IMR-90 (cell line): ENCODE data around the gene UBFD1. TPM values are rescaled to one million over a fixed set of nuclear protein-coding genes. Genes with fewer than 3 reads are reported as not detected.

Experiments used
- ATAC-seq: fragments of 200-7000 bp; cut with Tn5 transposase; 2 replicates; pipeline ENCODE4 v1.9.1; 2020; ENCODE audit warnings: low read depth, mild to moderate bottlenecking, moderate library complexity
- BruUV-seq: library from RNA; stranded (reverse); fragments of 400-500 nt; replicated peaks from 2 replicates; lab custom pipeline; 2021; lab: Mats Ljungman, UMichigan
- CTCF ChIA-PET: fragments of 300-600 bp; formaldehyde crosslinking; extraction: SDS; loops from one replicate; lab custom pipeline; 2021; ENCODE audit warnings: antibody characterized with exemption; lab: Yijun Ruan, JAX
- POLR2A ChIA-PET: fragments of 300-600 bp; sonication (Branson Sonifier 250); formaldehyde crosslinking; loops from one replicate; lab custom pipeline; 2022; ENCODE audit warnings: antibody characterized with exemption; ENCODE audit not compliant: unreplicated experiment; lab: Charles Lee
- DNase-seq: peaks from one replicate; pipeline ENCODE4 v3.0.0; 2013
- H2AFZ ChIP-seq: replicated peaks from 2 replicates; pipeline ENCODE3; 2013; ENCODE audit warnings: low read length, mild to moderate bottlenecking; ENCODE audit not compliant: poor library complexity
- H2AK5ac ChIP-seq: 2 replicates; pipeline ENCODE4 v1.6.1; 2013; ENCODE audit warnings: low read depth, low read length, inconsistent platforms
- H2AK9ac ChIP-seq: replicated peaks from 2 replicates; pipeline ENCODE3; 2013; ENCODE audit warnings: mild to moderate bottlenecking, low read depth, low read length, moderate library complexity; ENCODE audit not compliant: poor library complexity
- H2BK120ac ChIP-seq: 2 replicates; pipeline ENCODE4 v1.6.1; 2013; ENCODE audit warnings: low read depth, low read length, inconsistent platforms
- H2BK15ac ChIP-seq: 3 replicates; pipeline ENCODE4 v1.6.1; 2013; ENCODE audit warnings: low read depth, low read length, inconsistent platforms
- H2BK20ac ChIP-seq: 2 replicates; pipeline ENCODE4 v1.6.1; 2013; ENCODE audit warnings: low read depth, mild to moderate bottlenecking, inconsistent platforms, low read length, moderate library complexity
- H2BK5ac ChIP-seq: 2 replicates; pipeline ENCODE4 v1.6.1; 2013; ENCODE audit warnings: mild to moderate bottlenecking, low read depth, low read length, inconsistent platforms; ENCODE audit not compliant: poor library complexity, severe bottlenecking
- H3K14ac ChIP-seq: replicated peaks from 2 replicates; pipeline ENCODE4 v1.6.1; 2013; ENCODE audit warnings: low read depth, low read length, inconsistent platforms
- H3K18ac ChIP-seq: 2 replicates; pipeline ENCODE4 v1.6.1; 2013; ENCODE audit warnings: low read depth, low read length, control low read depth
- H3K23ac ChIP-seq: 2 replicates; pipeline ENCODE4 v1.6.1; 2013; ENCODE audit warnings: low read depth, low read length, inconsistent platforms
- H3K27ac ChIP-seq: 2 replicates; pipeline ENCODE4 v1.5.1; 2013; ENCODE audit warnings: mild to moderate bottlenecking, control low read depth, low read length; ENCODE audit not compliant: insufficient read depth
- H3K27me3 ChIP-seq: 2 replicates; pipeline ENCODE4 v1.6.1; 2013; ENCODE audit warnings: low read length; ENCODE audit not compliant: control insufficient read depth, insufficient read depth
- H3K36me3 ChIP-seq: 2 replicates; pipeline ENCODE4 v1.6.1; 2013; ENCODE audit warnings: low read length, mixed read lengths; ENCODE audit not compliant: control insufficient read depth, insufficient read depth
- H3K4ac ChIP-seq: 2 replicates; pipeline ENCODE4 v1.6.1; 2013; ENCODE audit warnings: low read depth, low read length, inconsistent platforms
- H3K4me1 ChIP-seq: 2 replicates; pipeline ENCODE4 v1.6.1; 2013; ENCODE audit warnings: low read length, mixed read lengths; ENCODE audit not compliant: control insufficient read depth, insufficient read depth
- H3K4me2 ChIP-seq: 2 replicates; pipeline ENCODE4 v1.6.1; 2013; ENCODE audit warnings: low read depth, mild to moderate bottlenecking, control low read depth, low read length, moderate library complexity
- H3K4me3 ChIP-seq: 2 replicates; pipeline ENCODE4 v1.5.1; 2013; ENCODE audit warnings: low read depth, mild to moderate bottlenecking, control low read depth, low read length, moderate library complexity; ENCODE audit not compliant: insufficient read depth
- H3K56ac ChIP-seq: 2 replicates; pipeline ENCODE4 v1.6.1; 2013; ENCODE audit warnings: low read length, inconsistent platforms; ENCODE audit not compliant: insufficient read depth; ENCODE audit errors: extremely low read depth
- H3K79me1 ChIP-seq, 2 experiments: 2 replicates each; pipeline ENCODE4 v1.6.1; 2013; ENCODE audit warnings: low read length in 2 of 2, inconsistent platforms in 1 of 2, low read depth in 1 of 2
- H3K9ac ChIP-seq: 2 replicates; pipeline ENCODE4 v1.6.1; 2013; ENCODE audit warnings: low read depth, low read length, control low read depth
- H3K9me1 ChIP-seq: 2 replicates; pipeline ENCODE4 v1.6.1; 2013; ENCODE audit warnings: low read length, inconsistent platforms; ENCODE audit not compliant: insufficient read depth
- H3K9me3 ChIP-seq: 2 replicates; pipeline ENCODE4 v1.6.1; 2013; ENCODE audit warnings: low read length; ENCODE audit not compliant: control insufficient read depth, insufficient read depth
- H4K20me1 ChIP-seq: 2 replicates; pipeline ENCODE4 v1.6.1; 2013; ENCODE audit warnings: low read length, inconsistent platforms; ENCODE audit not compliant: insufficient read depth
- H4K5ac ChIP-seq: 2 replicates; pipeline ENCODE4 v1.6.1; 2013; ENCODE audit warnings: mild to moderate bottlenecking, low read depth, low read length, control low read depth
- H4K8ac ChIP-seq, 2 experiments: 2 replicates each; pipeline ENCODE4 v1.6.1; 2013; ENCODE audit warnings: low read depth in 2 of 2, low read length in 2 of 2, control low read depth in 1 of 2, inconsistent platforms in 1 of 2
- H4K91ac ChIP-seq: 2 replicates; pipeline ENCODE4 v1.6.1; 2013; ENCODE audit warnings: low read depth, low read length, inconsistent platforms; ENCODE audit not compliant: insufficient read depth
- BHLHE40 ChIP-seq: fragments of 150-350 bp; IDR thresholded peaks from 2 replicates; pipeline ENCODE4 v1.6.1; 2016; ENCODE audit warnings: mild to moderate bottlenecking, low read depth, low read length
- CHD1 ChIP-seq: IDR thresholded peaks from 2 replicates; pipeline ENCODE4 v1.6.1; 2012; ENCODE audit warnings: low read depth, low read length, improper control_type of control experiment
- CTCF ChIP-seq: conservative IDR thresholded peaks from 2 replicates; pipeline ENCODE4 v1.5.1; 2012; ENCODE audit warnings: mild to moderate bottlenecking, low read depth, low read length, improper control_type of control experiment
- ELK1 ChIP-seq: fragments of 150-350 bp; IDR thresholded peaks from 2 replicates; pipeline ENCODE4 v1.6.1; 2016; ENCODE audit warnings: low read depth, mild to moderate bottlenecking, low read length, moderate library complexity, borderline replicate concordance
- FOS ChIP-seq: fragments of 150-350 bp; IDR thresholded peaks from 2 replicates; pipeline ENCODE4 v1.6.1; 2016; ENCODE audit warnings: low read depth, low read length
- MAFK ChIP-seq: IDR thresholded peaks from 2 replicates; pipeline ENCODE4 v1.6.1; 2012; ENCODE audit warnings: low read depth, low read length, improper control_type of control experiment
- MAZ ChIP-seq: IDR thresholded peaks from 2 replicates; pipeline ENCODE4 v1.6.1; 2012; ENCODE audit warnings: low read depth, mild to moderate bottlenecking, low read length, improper control_type of control experiment, moderate library complexity, borderline replicate concordance
- MXI1 ChIP-seq: IDR thresholded peaks from 2 replicates; pipeline ENCODE4 v1.6.1; 2012; ENCODE audit warnings: low read depth, mild to moderate bottlenecking, low read length, moderate library complexity, borderline replicate concordance
- POLR2A ChIP-seq: IDR thresholded peaks from 2 replicates; pipeline ENCODE4 v1.6.1; 2012; ENCODE audit warnings: mild to moderate bottlenecking, low read depth, low read length
- RAD21 ChIP-seq: IDR thresholded peaks from 2 replicates; pipeline ENCODE4 v1.6.1; 2012; ENCODE audit warnings: low read length, improper control_type of control experiment
- RFX5 ChIP-seq: IDR thresholded peaks from 2 replicates; pipeline ENCODE4 v1.8.0; 2012; ENCODE audit warnings: low read depth, mild to moderate bottlenecking, low read length, moderate library complexity
- SMC3 ChIP-seq: fragments of 150-350 bp; IDR thresholded peaks from 2 replicates; pipeline ENCODE4 v1.6.1; 2016; ENCODE audit warnings: low read depth, mild to moderate bottlenecking, antibody characterized with exemption, low read length, moderate library complexity
- USF2 ChIP-seq: fragments of 150-350 bp; IDR thresholded peaks from 2 replicates; pipeline ENCODE4 v1.6.1; 2017; ENCODE audit warnings: mild to moderate bottlenecking, antibody characterized with exemption, low read length, low read depth
- WGBS, 2 experiments: methylation state at CpG; one replicate each; pipeline versions ENCODE4 v1.1.5 to v1.1.7; 2013; ENCODE audit warnings: missing lambda C conversion rate in 2 of 2; ENCODE audit not compliant: insufficient read length in 1 of 2; ENCODE audit errors: extremely low coverage in 2 of 2; 5-methylcytosine and 5-hydroxymethylcytosine counted together
- dilution Hi-C: fragments of 300-500 bp; cut with HindIII; formaldehyde crosslinking; loops from one replicate; pipeline ENCODE4 v1.14.3; 2018; ENCODE audit warnings: low sequenced_read_pairs; ENCODE audit not compliant: unreplicated experiment
- in situ Hi-C: fragments of 300-500 bp; cut with MboI; formaldehyde crosslinking; loops from 3 replicates; pipeline ENCODE4 v1.14.3; 2019; ENCODE audit warnings: low sequenced_read_pairs, inconsistent platforms, mixed read lengths
- intact Hi-C: fragments of 100-400 bp; cut with micrococcal nuclease; formaldehyde crosslinking; loops from 2 replicates; pipeline ENCODE4 v1.10.0; 2022
- polyA plus RNA-seq, 3 experiments: library from polyadenylated mRNA; depleted of rRNA; stranded (reverse); fragments of >200 nt; gene quantifications; 2 replicates each; pipeline ENCODE4 v1.2.3, GENCODE V29; 2012; ENCODE audit warnings: low replicate concordance in 1 of 3
- total RNA-seq: library from RNA; depleted of rRNA; stranded (reverse); fragments of >200 nt; gene quantifications from 2 replicates; pipeline ENCODE4 v1.2.3, GENCODE V29; 2012

Gene UBFD1
- total and polyA plus RNA-seq, 2 of the 4 experiments (the other 2 are of a cell fraction), result 39.3 to 55.0 TPM

DNA sequence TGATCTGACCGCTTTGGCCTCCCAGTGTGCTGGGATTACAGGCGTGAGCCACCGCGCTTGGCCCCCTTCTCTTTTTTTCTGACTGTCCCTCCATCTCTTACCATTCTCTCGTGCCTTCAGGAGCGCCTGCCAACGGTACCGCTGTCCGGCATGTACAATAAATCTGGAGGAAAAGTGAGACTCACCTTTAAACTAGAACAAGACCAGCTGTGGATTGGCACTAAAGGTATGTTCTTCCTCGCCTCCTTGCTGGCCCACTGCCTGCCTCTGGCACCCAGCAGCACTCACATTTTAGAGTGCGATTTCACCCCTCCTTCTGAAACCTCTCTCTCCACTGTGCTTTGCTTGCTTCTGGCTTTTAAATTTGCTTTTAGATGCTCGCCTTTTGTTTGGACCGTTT is 5.0 kb downstream of the UBFD1 start:
- Histone ChIP-seq H4K20me1 (peaks cover 11% of the 10 kb centered on the region; the same call in 1 of the 2 replicates), H3K27me3 (no peaks in the 10 kb centered on the region), H2BK5ac (no peak overlapping the region), H4K5ac (no peak overlapping the region), H3K4me1 (no peaks in the 10 kb centered on the region), H3K18ac (no peak overlapping the region), H2BK120ac (no peak overlapping the region), H2BK20ac (no peak overlapping the region), H3K4me3 (no peak overlapping the region), H4K8ac (no peak overlapping the region), H2AK9ac (no peak overlapping the region), H2AFZ (no peak overlapping the region), H3K79me1 (peaks cover 47 to 51% of the 10 kb centered on the region in 2 experiments), H3K4me2 (no peak overlapping the region), H3K27ac (no peak overlapping the region), H3K4ac (no peak overlapping the region), H2BK15ac (no peak overlapping the region), H3K9me1 (0 out of 2 replicates have a peak, but pooled peaks cover 3% of the 10 kb centered on the region), H3K9ac (no peak overlapping the region), H3K56ac (no peak overlapping the region), H2AK5ac (no peak overlapping the region), H3K23ac (no peak overlapping the region), H3K14ac (no peak overlapping the region), H4K91ac (no peak overlapping the region), H3K36me3 (peaks cover 69% of the 10 kb centered on the region), H3K9me3 (no peaks in the 10 kb centered on the region)
- CTCF ChIA-PET, result no interaction called here
- ATAC-seq (no peak), DNase-seq (no peak)
- POLR2A ChIA-PET, result no interaction called here
- TF ChIP-seq CHD1 (no peak), MAZ (no peak), RFX5 (no peak), MAFK (no peak), BHLHE40 (no peak), SMC3 (no peak), RAD21 (no peak), USF2 (no peak), ELK1 (no peak), POLR2A (no peak), FOS (no peak), CTCF (no peak), MXI1 (no peak)
- in situ Hi-C loops, result no loop called here
- intact Hi-C loops, result no loop called here
- dilution Hi-C loops, result no loop called here
- 86% methylated on average over 4 of the region's 13 CpGs; no CpG with 5 or more reads in 1 of the 2 experiments for WGBS, 2 experiments
- no TSS peak for BruUV-seq
